GM12878 (cell line): ENCODE results near the gene MAP4K4. TPM values are rescaled to one million over a fixed set of nuclear protein-coding genes. Genes with fewer than 3 reads are reported as not detected.

Experiments used
- ATAC-seq: fragments of 200-7000 bp; cut with Tn5 transposase; 3 replicates; pipeline ENCODE4 v1.9.1; 2020; ENCODE audit warnings: mild to moderate bottlenecking, moderate library complexity
- BruUV-seq: library from RNA; stranded (reverse); fragments of 400-500 nt; replicated peaks from 2 replicates; lab custom pipeline; 2021; lab: Mats Ljungman, UMichigan
- CTCF ChIA-PET: fragments of 300-600 bp; sonication (Branson Sonifier 250); formaldehyde crosslinking; extraction: SDS; loops from one replicate; lab custom pipeline; 2021; ENCODE audit warnings: inconsistent platforms; lab: Yijun Ruan, JAX
- POLR2A ChIA-PET: fragments of 350-600 bp; formaldehyde crosslinking; extraction: SDS; loops from one replicate; lab custom pipeline; 2021; ENCODE audit warnings: inconsistent platforms; lab: Charles Lee
- RAD21 ChIA-PET: fragments of 300-600 bp; sonication (Branson Sonifier 250); formaldehyde crosslinking; loops from one replicate; lab custom pipeline; 2023; ENCODE audit warnings: antibody characterized with exemption; ENCODE audit not compliant: unreplicated experiment; lab: Charles Lee
- SMC1A ChIA-PET: fragments of 300-600 bp; sonication (Branson Sonifier 250); formaldehyde crosslinking; loops from one replicate; lab custom pipeline; 2023; ENCODE audit not compliant: unreplicated experiment, uncharacterized antibody; lab: Charles Lee
- DNase-seq: peaks from one replicate; pipeline ENCODE4 v3.0.0-alpha.2; 2011; ENCODE audit warnings: low read depth, low spot score
- FAIRE-seq: peaks from 3 replicates; lab custom pipeline; 2011; peaks lifted over from hg19 to GRCh38; lab: Jason Lieb, UNC
- H2AFZ ChIP-seq: 2 replicates; pipeline ENCODE4 v1.6.0; 2011; ENCODE audit warnings: low read depth, low read length, control low read depth; ENCODE audit not compliant: control insufficient read depth
- H3K27ac ChIP-seq: 2 replicates; pipeline ENCODE4 v1.5.1; 2011; ENCODE audit warnings: control low read depth; ENCODE audit not compliant: control insufficient read depth, insufficient read depth
- H3K27me3 ChIP-seq, 2 experiments: replicated peaks in 1 of 2; 2 replicates each; pipeline versions ENCODE4 v1.6.0 to v1.6.1; 2011; ENCODE audit warnings: low read length in 1 of 2; ENCODE audit not compliant: control insufficient read depth in 2 of 2, insufficient read depth in 2 of 2
- H3K36me3 ChIP-seq, 2 experiments: 2 replicates each; pipeline ENCODE4 v1.5.1; 2011; ENCODE audit warnings: low read length in 1 of 2; ENCODE audit not compliant: control insufficient read depth in 2 of 2, insufficient read depth in 2 of 2
- H3K4me1 ChIP-seq: 2 replicates; pipeline ENCODE4 v1.6.1; 2011; ENCODE audit warnings: mild to moderate bottlenecking, low read length, moderate library complexity, mixed read lengths; ENCODE audit not compliant: control insufficient read depth, insufficient read depth
- H3K4me2 ChIP-seq: 2 replicates; pipeline ENCODE4 v1.6.0; 2011; ENCODE audit warnings: control low read depth; ENCODE audit not compliant: control insufficient read depth, insufficient read depth
- H3K4me3 ChIP-seq: fragments of 200-600 bp; sonication (generic); 2 replicates; pipeline ENCODE4 v1.5.1; 2016
- H3K79me2 ChIP-seq: 2 replicates; pipeline ENCODE4 v1.6.0; 2011; ENCODE audit warnings: low read length; ENCODE audit not compliant: control insufficient read depth, insufficient read depth
- H3K9ac ChIP-seq: 2 replicates; pipeline ENCODE4 v1.8.0; 2011; ENCODE audit warnings: low read length, control low read depth, mixed read lengths; ENCODE audit not compliant: control insufficient read depth, insufficient read depth
- H3K9me3 ChIP-seq: replicated peaks from 3 replicates; pipeline ENCODE4 v1.5.1; 2011; ENCODE audit warnings: mild to moderate bottlenecking, low read length; ENCODE audit not compliant: control insufficient read depth, insufficient read depth
- H4K20me1 ChIP-seq: 2 replicates; pipeline ENCODE4 v1.6.0; 2011; ENCODE audit not compliant: control insufficient read depth, insufficient read depth
- CEBPB ChIP-seq, 2 experiments: fragments of 150-350 bp in 1 of 2; IDR thresholded peaks; 2 replicates each; pipeline ENCODE4 v1.6.1; 2012 to 2014; ENCODE audit warnings: low read depth in 2 of 2, low read length in 2 of 2, borderline replicate concordance in 1 of 2, inconsistent platforms in 1 of 2
- FOS ChIP-seq: IDR thresholded peaks from 3 replicates; pipeline ENCODE4 v1.6.1; 2011; ENCODE audit warnings: borderline replicate concordance; ENCODE audit not compliant: insufficient read length; ENCODE audit errors: extremely low read depth
- JUND ChIP-seq: IDR thresholded peaks from 2 replicates; pipeline ENCODE4 v1.6.1; 2012; ENCODE audit warnings: low read depth, mild to moderate bottlenecking, low read length, improper control_type of control experiment, moderate library complexity
- RCOR1 ChIP-seq: conservative IDR thresholded peaks from 2 replicates; pipeline ENCODE4 v1.6.1; 2012; ENCODE audit warnings: low read depth, low read length, improper control_type of control experiment
- SRF ChIP-seq, 2 experiments: IDR thresholded peaks; 2 replicates each; pipeline ENCODE4 v1.6.1; 2011; ENCODE audit warnings: low read depth in 2 of 2, low read length in 2 of 2, mild to moderate bottlenecking in 1 of 2, moderate library complexity in 1 of 2
- WGBS: methylation state at CpG from one replicate; pipeline ENCODE4 v1.1.6; 2016; ENCODE audit warnings: low lambda C conversion rate; ENCODE audit not compliant: insufficient replicate concordance, insufficient coverage; ENCODE audit errors: missing lambda C conversion rate; 5-methylcytosine and 5-hydroxymethylcytosine counted together
- in situ Hi-C: fragments of 300-500 bp; cut with MboI; formaldehyde crosslinking; loops from 9 replicates; pipeline ENCODE4 v1.14.3; 2018; ENCODE audit warnings: mixed read lengths
- intact Hi-C: fragments of 100-400 bp; cut with micrococcal nuclease; formaldehyde crosslinking; loops from one replicate; pipeline ENCODE4 v1.14.2; 2022; ENCODE audit not compliant: unreplicated experiment
- polyA plus RNA-seq, 11 experiments: library from polyadenylated mRNA; depleted of rRNA in 4 of 11; unstranded in 6 of 11; stranded (reverse) in 5 of 11; fragments of >200 nt; fragmentation: Nextera tagmentation in 4 of 11; fragmentation: Illumina TruSeq in 1 of 11; extraction: Ambion mirVana in 4 of 11; extraction: Trizol in 1 of 11; gene quantifications; 1 replicate in 1 of 11; 2 replicates in 10 of 11; pipeline versions ENCODE4 v1.2.1 to v1.2.3, GENCODE V29; 2011 to 2016; ENCODE audit warnings: inconsistent platforms in 2 of 11, missing spikeins in 2 of 11, low read depth in 1 of 11
- total RNA-seq, 4 experiments: library from RNA; depleted of rRNA in 3 of 4; stranded (reverse); fragments of >200 nt in 3 of 4; fragmentation: Illumina TruSeq in 1 of 4; extraction: Trizol in 1 of 4; gene quantifications; 2 replicates each; pipeline versions ENCODE4 v1.2.1 to v1.2.3, GENCODE V29; 2013 to 2021

Gene MAP4K4
- total and polyA plus RNA-seq, 10 of the 15 experiments (the other 5 are each of a cell fraction or from before 2014, with no cell fraction given) = 1.9 to 50.4 (median 9.7) TPM

DNA sequence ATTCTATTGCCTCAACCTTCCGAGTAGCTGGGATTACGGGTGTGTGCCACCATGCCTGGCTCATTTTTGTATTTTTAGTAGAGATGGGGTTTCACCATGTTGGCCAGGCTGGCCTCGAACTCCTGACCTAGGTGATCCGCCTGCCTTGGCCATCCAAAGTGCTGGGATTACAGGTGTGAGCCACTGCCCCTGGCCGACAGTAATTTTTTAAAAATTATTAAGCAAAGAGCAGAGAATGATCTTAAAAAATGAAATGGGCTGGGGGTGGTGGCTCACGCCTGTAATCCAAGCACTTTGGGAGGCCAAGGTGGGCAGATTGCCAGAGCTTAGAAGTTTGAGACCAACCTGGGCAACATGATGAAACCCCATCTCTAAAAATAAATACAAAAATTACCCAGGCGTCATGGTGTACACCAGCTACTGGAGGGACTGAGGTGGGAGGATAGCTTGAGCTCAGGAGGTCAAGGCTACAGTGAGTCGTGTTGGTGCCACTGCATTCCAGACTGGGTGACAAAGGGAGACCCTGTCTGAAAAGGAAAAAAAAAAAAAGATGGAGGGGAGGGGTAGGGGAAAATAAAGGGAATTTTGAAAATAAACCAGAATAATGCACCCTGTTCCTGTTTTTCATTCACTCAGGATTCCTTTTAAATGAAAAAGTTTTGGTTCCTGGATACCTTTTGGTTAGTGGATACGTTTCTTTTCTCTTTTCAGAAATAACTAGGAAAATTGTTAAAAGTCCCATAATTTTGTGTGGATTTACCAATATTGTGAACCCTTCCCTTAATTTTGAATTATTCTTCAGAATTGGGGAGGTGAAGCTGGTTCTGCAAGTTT is 33.9 kb downstream of the MAP4K4 start:
- FAIRE-seq = no peak
- no peaks in the 10 kb centered on the region for H3K4me1 ChIP-seq
- no peaks in the 10 kb centered on the region for H3K9me3 ChIP-seq
- H2AFZ ChIP-seq = no peak overlapping the region
- intact Hi-C loops = no loop called here
- 40% methylated on average over 9 of the region's 9 CpGs for WGBS
- CTCF ChIA-PET = interaction anchor here (0.6 kb wide), 1 partner anchor 97 kb away, joined by 3 read pairs; no protein-coding TSS in a partner anchor
- H3K4me3 ChIP-seq = no peak overlapping the region
- no peak overlapping the region for H3K27ac ChIP-seq
- no peaks in the 10 kb centered on the region for H4K20me1 ChIP-seq
- H3K9ac ChIP-seq = no peak overlapping the region
- no TSS peak for BruUV-seq
- in situ Hi-C loops = no loop called here
- no peaks in the 10 kb centered on the region; a peak in 1 of 4 replicates for H3K36me3 ChIP-seq
- no peak for TF ChIP-seq SRF (IDR thresholded peaks at IDR 0.05; ENCODE audit: low read depth in 2 of 2, low read length in 2 of 2)
- no peak for TF ChIP-seq FOS
- H3K27me3 ChIP-seq = no peaks in the 10 kb centered on the region
- POLR2A ChIA-PET = interaction anchor here (0.5 to 1.3 kb wide), 6 partner anchors 10 to 76 kb away, joined by 3 to 4 read pairs (median 3); partner anchors contain the start of gene MAP4K4
- SMC1A ChIA-PET = interaction anchor here (0.9 to 2.3 kb wide), 3 partner anchors 10 to 31 kb away, joined by 3 to 7 read pairs (median 5); no protein-coding TSS in a partner anchor
- H3K4me2 ChIP-seq = no peak overlapping the region
- DNase-seq = no peak
- ATAC-seq = no peak
- H3K79me2 ChIP-seq = no peaks in the 10 kb centered on the region
- RAD21 ChIA-PET = no interaction called here

DNA sequence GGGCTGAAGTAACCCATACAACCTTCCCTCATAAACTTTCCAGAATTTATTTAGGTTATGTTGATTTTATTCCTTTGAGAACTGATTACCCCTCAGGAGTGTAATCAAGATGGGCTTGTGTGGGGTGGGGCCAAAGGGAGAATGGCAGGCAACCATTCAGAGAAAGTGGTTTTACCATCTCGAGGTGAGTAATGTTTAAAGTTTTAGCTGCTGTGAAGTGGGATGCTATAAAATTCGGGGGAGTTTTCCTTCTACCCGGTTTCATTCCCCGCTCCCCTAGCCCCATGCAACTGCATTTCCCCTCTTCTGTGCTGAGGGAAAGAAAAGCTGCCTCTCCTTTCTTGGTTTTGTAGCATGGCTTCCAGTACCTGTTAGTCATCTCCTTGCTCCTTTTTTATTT is 34.7 kb downstream of the MAP4K4 start:
- no peak for ATAC-seq

More for the DNA sequence above, 34.7 kb downstream of the MAP4K4 start:
- H3K36me3 ChIP-seq = no peaks in the 10 kb centered on the region; a peak in 1 of 4 replicates
- no peak for FAIRE-seq
- CTCF ChIA-PET = no interaction called here
- 8% methylated on average over 4 of the region's 4 CpGs for WGBS
- no peak overlapping the region for H3K27ac ChIP-seq
- BruUV-seq = no TSS peak
- in situ Hi-C loops = no loop called here
- no peak overlapping the region for H2AFZ ChIP-seq
- POLR2A ChIA-PET = interaction anchor here (0.5 to 1.3 kb wide), 4 partner anchors 10 to 77 kb away, joined by 3 to 4 read pairs (median 3); no protein-coding TSS in a partner anchor
- no peak overlapping the region for H3K4me2 ChIP-seq
- no peaks in the 10 kb centered on the region for H3K27me3 ChIP-seq
- no peaks in the 10 kb centered on the region for H4K20me1 ChIP-seq
- no peak overlapping the region for H3K4me3 ChIP-seq
- no peak for TF ChIP-seq JUND
- TF ChIP-seq RCOR1 = no peak
- TF ChIP-seq CEBPB (IDR thresholded peaks at IDR 0.05; ENCODE audit: borderline replicate concordance in 1 of 2, low read depth in 2 of 2, low read length in 2 of 2) = no peak
- TF ChIP-seq, all 136 proteins: peak for 0
- H3K9me3 ChIP-seq = no peaks in the 10 kb centered on the region
- ChIA-PET RAD21 (interaction anchor here (1.1 to 2.0 kb wide), 2 partner anchors 14 to 50 kb away, joined by 3 to 4 read pairs; no protein-coding TSS in a partner anchor), SMC1A (interaction anchor here (0.9 to 2.3 kb wide), 3 partner anchors 10 to 30 kb away, joined by 3 to 7 read pairs (median 5); no protein-coding TSS in a partner anchor)
- intact Hi-C loops = no loop called here
- H3K9ac ChIP-seq = no peak overlapping the region
- no peaks in the 10 kb centered on the region for H3K4me1 ChIP-seq
- DNase-seq = no peak
- H3K79me2 ChIP-seq = no peaks in the 10 kb centered on the region
